Measurements from ENCODE around the gene OTULIN.

The OTULIN gene

GRCh38 chr5:14665101-14665822, 744 bp downstream of the OTULIN start:
- Histone ChIP-seq H3K79me2 (ENCODE audit: control insufficient read depth, insufficient read depth, low read length) (peaks cover 20% of the 10 kb centered on the region), H2AK5ac (ENCODE audit: low read length) (no peak overlapping the region), H4K5ac (ENCODE audit: low read length) (no peak overlapping the region), H3K36me3 (ENCODE audit: control insufficient read depth, insufficient read depth, low read length) (no peaks in the 10 kb centered on the region), H2BK120ac (ENCODE audit: low read depth, low read length) (no peak overlapping the region), H2BK5ac (ENCODE audit: low read length) (no peak overlapping the region), H3K27me3 (ENCODE audit: insufficient read depth, low read length, poor library complexity) (no peaks in the 10 kb centered on the region), H3K4ac (ENCODE audit: low read depth, low read length) (peak overlapping the region; percentile 17), H3K4me3 (ENCODE audit: low read length) (peak overlapping the region; percentile 84), H3K23ac (ENCODE audit: low read length) (no peak overlapping the region), H3K79me1 (ENCODE audit: low read length) (peaks cover 16% of the 10 kb centered on the region), H3K27ac (ENCODE audit: low read depth, low read length) (peak overlapping the region; percentile 72), H3K4me2 (ENCODE audit: low read length) (peak overlapping the region; percentile 67), H3K56ac (ENCODE audit: low read length) (peak overlapping the region; percentile 93), H3K9ac (ENCODE audit: low read length) (peak overlapping the region; percentile 91), H3K18ac (ENCODE audit: low read length) (no peak overlapping the region), H3K4me1 (ENCODE audit: control insufficient read depth, low read depth, low read length) (peaks cover 5% of the 10 kb centered on the region), H2BK15ac (replicated peaks; ENCODE audit: low read depth) (no peak overlapping the region), H4K8ac (ENCODE audit: low read depth, low read length) (no peak overlapping the region)
- peak; percentile 62 for DNase-seq
- no CpG with 5 or more reads among the region's 21 CpGs for WGBS (ENCODE audit: extremely low coverage, insufficient coverage, low lambda C conversion rate)

GRCh38 chr5:14665949-14666348, 1.4 kb downstream of the OTULIN start:
- Histone ChIP-seq H3K4me3 (ENCODE audit: low read length) (no peak overlapping the region), H3K23ac (ENCODE audit: low read length) (no peak overlapping the region), H4K5ac (ENCODE audit: low read length) (no peak overlapping the region), H3K27me3 (ENCODE audit: insufficient read depth, low read length, poor library complexity) (no peaks in the 10 kb centered on the region), H3K4me2 (ENCODE audit: low read length) (no peak overlapping the region), H3K79me1 (ENCODE audit: low read length) (peaks cover 16% of the 10 kb centered on the region), H2BK120ac (ENCODE audit: low read depth, low read length) (no peak overlapping the region), H3K4me1 (ENCODE audit: control insufficient read depth, low read depth, low read length) (peaks cover 5% of the 10 kb centered on the region), H3K56ac (ENCODE audit: low read length) (peak overlapping the region; percentile 40), H3K18ac (ENCODE audit: low read length) (no peak overlapping the region), H3K36me3 (ENCODE audit: control insufficient read depth, insufficient read depth, low read length) (no peaks in the 10 kb centered on the region), H2AK5ac (ENCODE audit: low read length) (no peak overlapping the region), H3K79me2 (ENCODE audit: control insufficient read depth, insufficient read depth, low read length) (peaks cover 23% of the 10 kb centered on the region), H3K9ac (ENCODE audit: low read length) (peak overlapping the region; percentile 47), H3K27ac (ENCODE audit: low read depth, low read length) (no peak overlapping the region), H2BK5ac (ENCODE audit: low read length) (no peak overlapping the region), H3K4ac (ENCODE audit: low read depth, low read length) (no peak overlapping the region), H2BK15ac (replicated peaks; ENCODE audit: low read depth) (no peak overlapping the region), H4K8ac (ENCODE audit: low read depth, low read length) (no peak overlapping the region)
- WGBS (ENCODE audit: extremely low coverage, insufficient coverage, low lambda C conversion rate), result no CpG with 5 or more reads among the region's 7 CpGs
- DNase-seq, result peak; percentile 42

- no peak overlapping the region for H4K5ac ChIP-seq (ENCODE audit: low read length)
- no peak overlapping the region for H2BK120ac ChIP-seq (ENCODE audit: low read depth, low read length)
- no peak overlapping the region for H4K8ac ChIP-seq (ENCODE audit: low read depth, low read length)
- H2BK15ac ChIP-seq (replicated peaks; ENCODE audit: low read depth), result no peak overlapping the region
- H3K27me3 ChIP-seq (ENCODE audit: insufficient read depth, low read length, poor library complexity), result no peaks in the 10 kb centered on the region
- no peak overlapping the region for H2BK5ac ChIP-seq (ENCODE audit: low read length)
- WGBS (ENCODE audit: extremely low coverage, insufficient coverage, low lambda C conversion rate), result no CpG with 5 or more reads among the region's 2 CpGs
- no peak overlapping the region for H3K23ac ChIP-seq (ENCODE audit: low read length)
- H3K4ac ChIP-seq (ENCODE audit: low read depth, low read length), result no peak overlapping the region
- DNase-seq, result no peak
- H3K79me2 ChIP-seq (ENCODE audit: control insufficient read depth, insufficient read depth, low read length), result peaks cover 25% of the 10 kb centered on the region
- H3K27ac ChIP-seq (ENCODE audit: low read depth, low read length), result no peak overlapping the region
- H3K36me3 ChIP-seq (ENCODE audit: control insufficient read depth, insufficient read depth, low read length), result no peaks in the 10 kb centered on the region
- H3K9ac ChIP-seq (ENCODE audit: low read length), result no peak overlapping the region
- H3K56ac ChIP-seq (ENCODE audit: low read length), result peak overlapping the region; percentile 22
- peaks cover 5% of the 10 kb centered on the region for H3K4me1 ChIP-seq (ENCODE audit: control insufficient read depth, low read depth, low read length)
- H3K4me2 ChIP-seq (ENCODE audit: low read length), result no peak overlapping the region
- H2AK5ac ChIP-seq (ENCODE audit: low read length), result no peak overlapping the region
- peaks cover 16% of the 10 kb centered on the region for H3K79me1 ChIP-seq (ENCODE audit: low read length)
- H3K4me3 ChIP-seq (ENCODE audit: low read length), result no peak overlapping the region
- no peak overlapping the region for H3K18ac ChIP-seq (ENCODE audit: low read length)
Measured at GRCh38 chr5:14666357-14666756, 1.8 kb downstream of the OTULIN start.

- Histone ChIP-seq H3K18ac (ENCODE audit: low read length) (no peak overlapping the region), H3K79me2 (ENCODE audit: control insufficient read depth, insufficient read depth, low read length) (peaks cover 30% of the 10 kb centered on the region), H3K27ac (ENCODE audit: low read depth, low read length) (no peak overlapping the region), H3K36me3 (ENCODE audit: control insufficient read depth, insufficient read depth, low read length) (no peaks in the 10 kb centered on the region), H3K23ac (ENCODE audit: low read length) (no peak overlapping the region), H3K4ac (ENCODE audit: low read depth, low read length) (no peak overlapping the region), H3K4me1 (ENCODE audit: control insufficient read depth, low read depth, low read length) (peaks cover 7% of the 10 kb centered on the region), H3K27me3 (ENCODE audit: insufficient read depth, low read length, poor library complexity) (no peaks in the 10 kb centered on the region), H3K56ac (ENCODE audit: low read length) (no peak overlapping the region), H3K9ac (ENCODE audit: low read length) (no peak overlapping the region), H3K79me1 (ENCODE audit: low read length) (peaks cover 21% of the 10 kb centered on the region), H3K4me2 (ENCODE audit: low read length) (no peak overlapping the region), H2BK5ac (ENCODE audit: low read length) (no peak overlapping the region), H2BK15ac (replicated peaks; ENCODE audit: low read depth) (no peak overlapping the region), H2AK5ac (ENCODE audit: low read length) (no peak overlapping the region), H3K4me3 (ENCODE audit: low read length) (no peak overlapping the region), H2BK120ac (ENCODE audit: low read depth, low read length) (no peak overlapping the region), H4K8ac (ENCODE audit: low read depth, low read length) (no peak overlapping the region), H4K5ac (ENCODE audit: low read length) (no peak overlapping the region)
- no CpG with 5 or more reads among the region's 8 CpGs for WGBS (ENCODE audit: extremely low coverage, insufficient coverage, low lambda C conversion rate)
- DNase-seq, result no peak
Measured at GRCh38 chr5:14667290-14667689, 2.8 kb downstream of the OTULIN start.

- Histone ChIP-seq H3K27me3 (ENCODE audit: insufficient read depth, low read length, poor library complexity) (no peaks in the 10 kb centered on the region), H4K5ac (ENCODE audit: low read length) (no peak overlapping the region), H2BK15ac (replicated peaks; ENCODE audit: low read depth) (no peak overlapping the region), H3K4ac (ENCODE audit: low read depth, low read length) (no peak overlapping the region), H3K23ac (ENCODE audit: low read length) (no peak overlapping the region), H3K4me3 (ENCODE audit: low read length) (no peak overlapping the region), H2BK120ac (ENCODE audit: low read depth, low read length) (no peak overlapping the region), H3K9ac (ENCODE audit: low read length) (no peak overlapping the region), H3K36me3 (ENCODE audit: control insufficient read depth, insufficient read depth, low read length) (no peaks in the 10 kb centered on the region), H3K18ac (ENCODE audit: low read length) (no peak overlapping the region), H3K27ac (ENCODE audit: low read depth, low read length) (no peak overlapping the region), H3K79me1 (ENCODE audit: low read length) (peaks cover 26% of the 10 kb centered on the region), H2AK5ac (ENCODE audit: low read length) (no peak overlapping the region), H4K8ac (ENCODE audit: low read depth, low read length) (no peak overlapping the region), H3K4me1 (ENCODE audit: control insufficient read depth, low read depth, low read length) (peaks cover 11% of the 10 kb centered on the region), H2BK5ac (ENCODE audit: low read length) (no peak overlapping the region), H3K79me2 (ENCODE audit: control insufficient read depth, insufficient read depth, low read length) (peaks cover 34% of the 10 kb centered on the region), H3K4me2 (ENCODE audit: low read length) (no peak overlapping the region), H3K56ac (ENCODE audit: low read length) (no peak overlapping the region)
- DNase-seq, result no peak
- WGBS (ENCODE audit: extremely low coverage, insufficient coverage, low lambda C conversion rate), result no CpG with 5 or more reads among the region's 1 CpG
Measured at GRCh38 chr5:14667770-14668169, 3.3 kb downstream of the OTULIN start.

- Histone ChIP-seq H3K9ac (ENCODE audit: low read length) (no peak overlapping the region), H2BK15ac (replicated peaks; ENCODE audit: low read depth) (no peak overlapping the region), H3K27me3 (ENCODE audit: insufficient read depth, low read length, poor library complexity) (no peaks in the 10 kb centered on the region), H4K5ac (ENCODE audit: low read length) (no peak overlapping the region), H3K4me3 (ENCODE audit: low read length) (no peak overlapping the region), H3K4me1 (ENCODE audit: control insufficient read depth, low read depth, low read length) (peaks cover 11% of the 10 kb centered on the region), H3K27ac (ENCODE audit: low read depth, low read length) (no peak overlapping the region), H3K79me1 (ENCODE audit: low read length) (peaks cover 26% of the 10 kb centered on the region), H4K8ac (ENCODE audit: low read depth, low read length) (no peak overlapping the region), H3K18ac (ENCODE audit: low read length) (no peak overlapping the region), H3K4ac (ENCODE audit: low read depth, low read length) (no peak overlapping the region), H2BK120ac (ENCODE audit: low read depth, low read length) (no peak overlapping the region), H3K4me2 (ENCODE audit: low read length) (no peak overlapping the region), H3K79me2 (ENCODE audit: control insufficient read depth, insufficient read depth, low read length) (peaks cover 34% of the 10 kb centered on the region), H3K56ac (ENCODE audit: low read length) (no peak overlapping the region), H3K36me3 (ENCODE audit: control insufficient read depth, insufficient read depth, low read length) (no peaks in the 10 kb centered on the region), H2AK5ac (ENCODE audit: low read length) (no peak overlapping the region), H2BK5ac (ENCODE audit: low read length) (no peak overlapping the region), H3K23ac (ENCODE audit: low read length) (no peak overlapping the region)
- WGBS (ENCODE audit: extremely low coverage, insufficient coverage, low lambda C conversion rate), result no CpG with 5 or more reads among the region's 5 CpGs
- no peak for DNase-seq
Measured at GRCh38 chr5:14668181-14668591, 3.7 kb downstream of the OTULIN start.
